Measurements from ENCODE around the gene PIAS4.

DNA sequence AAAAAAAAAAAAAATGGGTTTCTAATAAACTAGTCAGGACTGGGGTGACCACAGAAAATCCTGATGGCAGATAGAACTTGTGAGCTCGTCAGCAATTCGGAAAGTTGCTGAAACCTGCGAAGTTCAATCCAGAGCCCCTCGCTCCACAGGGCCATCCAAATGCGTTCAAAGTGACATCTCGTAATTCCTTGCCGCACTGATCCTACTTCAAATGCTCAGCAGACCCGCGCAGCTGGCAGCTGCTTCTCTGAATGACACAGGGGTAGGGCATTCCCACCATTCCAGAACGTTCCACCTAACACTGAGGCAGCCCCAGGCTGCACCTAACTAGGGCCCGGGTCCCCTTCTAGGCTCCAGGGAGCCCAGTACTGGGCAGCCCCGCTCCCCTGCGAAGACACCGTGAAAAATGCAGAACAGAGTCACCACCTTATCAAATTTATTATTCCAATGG is 31.9 kb upstream of the PIAS4 start:
- TF ChIP-seq, protein P1, sequence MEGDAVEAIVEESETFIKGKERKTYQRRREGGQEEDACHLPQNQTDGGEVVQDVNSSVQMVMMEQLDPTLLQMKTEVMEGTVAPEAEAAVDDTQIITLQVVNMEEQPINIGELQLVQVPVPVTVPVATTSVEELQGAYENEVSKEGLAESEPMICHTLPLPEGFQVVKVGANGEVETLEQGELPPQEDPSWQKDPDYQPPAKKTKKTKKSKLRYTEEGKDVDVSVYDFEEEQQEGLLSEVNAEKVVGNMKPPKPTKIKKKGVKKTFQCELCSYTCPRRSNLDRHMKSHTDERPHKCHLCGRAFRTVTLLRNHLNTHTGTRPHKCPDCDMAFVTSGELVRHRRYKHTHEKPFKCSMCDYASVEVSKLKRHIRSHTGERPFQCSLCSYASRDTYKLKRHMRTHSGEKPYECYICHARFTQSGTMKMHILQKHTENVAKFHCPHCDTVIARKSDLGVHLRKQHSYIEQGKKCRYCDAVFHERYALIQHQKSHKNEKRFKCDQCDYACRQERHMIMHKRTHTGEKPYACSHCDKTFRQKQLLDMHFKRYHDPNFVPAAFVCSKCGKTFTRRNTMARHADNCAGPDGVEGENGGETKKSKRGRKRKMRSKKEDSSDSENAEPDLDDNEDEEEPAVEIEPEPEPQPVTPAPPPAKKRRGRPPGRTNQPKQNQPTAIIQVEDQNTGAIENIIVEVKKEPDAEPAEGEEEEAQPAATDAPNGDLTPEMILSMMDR (optimal IDR thresholded peaks at IDR 0.05 in 1 of 3, IDR thresholded peaks at IDR 0.05 in 1 of 3, conservative IDR thresholded peaks at IDR 0.05 in 1 of 3; ENCODE audit: extremely low read depth in 1 of 3, insufficient read depth in 2 of 3, low read length in 3 of 3), result no peak
- TF ChIP-seq EZH2 (IDR thresholded peaks at IDR 0.05; ENCODE audit: low read length), result no peak
